ENCODE data around the gene ZNF850.

GRCh38 chr19:36821758-36822157 is 49.2 kb upstream of the ZNF850 start:
- TF ChIP-seq EZH2 (IDR thresholded peaks at IDR 0.05; ENCODE audit: low read depth) (no peak), CTCF (conservative IDR thresholded peaks at IDR 0.05) (no peak)
